WI38 (cell line): ENCODE results near the gene DOCK1.

Experiments used
- H3K4me3 ChIP-seq: 2 replicates; pipeline ENCODE4 v1.5.1; 2011; ENCODE audit warnings: low read depth, mild to moderate bottlenecking, control low read depth, low read length
- CTCF ChIP-seq: IDR thresholded peaks from 2 replicates; pipeline ENCODE4 v1.5.1; 2012; ENCODE audit warnings: low read depth, mild to moderate bottlenecking, control low read depth, low read length

DOCK1 gene

GRCh38 chr10:127018298-127018650 lies 113.0 kb downstream of the DOCK1 start:
- no peak overlapping the region for H3K4me3 ChIP-seq
- TF ChIP-seq CTCF, result no peak

GRCh38 chr10:127018766-127019165 lies 113.5 kb downstream of the DOCK1 start:
- H3K4me3 ChIP-seq, result no peak overlapping the region
- TF ChIP-seq CTCF, result no peak

- no peak for TF ChIP-seq CTCF
- no peak overlapping the region for H3K4me3 ChIP-seq
These were observed 115.0 kb downstream of the DOCK1 start for GRCh38 chr10:127020260-127020659.

GRCh38 chr10:127021801-127022200 lies 116.6 kb downstream of the DOCK1 start:
- H3K4me3 ChIP-seq, result no peak overlapping the region
- TF ChIP-seq CTCF, result no peak

GRCh38 chr10:127024685-127025435 lies 119.6 kb downstream of the DOCK1 start:
- no peak for TF ChIP-seq CTCF
- no peak overlapping the region for H3K4me3 ChIP-seq

- no peak for TF ChIP-seq CTCF
- no peak overlapping the region for H3K4me3 ChIP-seq
These were observed 122.6 kb downstream of the DOCK1 start for GRCh38 chr10:127027786-127028185.

GRCh38 chr10:127028556-127028955 lies 123.3 kb downstream of the DOCK1 start:
- no peak for TF ChIP-seq CTCF
- no peak overlapping the region for H3K4me3 ChIP-seq
